Stimulated activated CD4-positive, alpha-beta T cell treated with anti-CD3 and anti-CD28 coated beads, Interleukin-1b, Interleukin-23, amount 100 ng/mL, for 48 hours (primary cell): Measurements from ENCODE around the gene RBFOX2.
A peak's percentile ranks its signal among the peaks of the same experiment; 100 is the strongest.

Experiments used
- DNase-seq: peaks from one replicate; pipeline ENCODE4 v3.0.0-alpha.2; 2020

The RBFOX2 gene

GRCh38 chr22:35970616-35971455 is 57.8 kb downstream of the RBFOX2 start:
- no peak for DNase-seq

DNA sequence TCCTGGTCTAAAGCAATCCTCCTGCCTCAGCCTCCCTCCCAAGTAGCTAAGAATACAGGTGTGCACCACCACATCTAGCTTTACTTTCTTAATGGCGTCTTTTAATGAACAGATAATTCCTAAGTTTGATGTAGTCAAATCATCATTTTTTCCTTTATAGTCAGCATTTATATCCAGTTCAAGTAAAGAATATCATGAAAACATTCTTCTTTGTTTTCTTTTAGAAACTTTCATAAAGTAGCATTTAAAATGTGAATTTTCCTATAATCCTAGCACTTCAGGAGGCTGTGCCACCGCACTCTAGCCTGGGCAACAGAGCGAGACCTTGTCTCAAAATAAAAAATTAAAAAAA is 61.6 kb downstream of the RBFOX2 start:
- DNase-seq, result no peak

DNA sequence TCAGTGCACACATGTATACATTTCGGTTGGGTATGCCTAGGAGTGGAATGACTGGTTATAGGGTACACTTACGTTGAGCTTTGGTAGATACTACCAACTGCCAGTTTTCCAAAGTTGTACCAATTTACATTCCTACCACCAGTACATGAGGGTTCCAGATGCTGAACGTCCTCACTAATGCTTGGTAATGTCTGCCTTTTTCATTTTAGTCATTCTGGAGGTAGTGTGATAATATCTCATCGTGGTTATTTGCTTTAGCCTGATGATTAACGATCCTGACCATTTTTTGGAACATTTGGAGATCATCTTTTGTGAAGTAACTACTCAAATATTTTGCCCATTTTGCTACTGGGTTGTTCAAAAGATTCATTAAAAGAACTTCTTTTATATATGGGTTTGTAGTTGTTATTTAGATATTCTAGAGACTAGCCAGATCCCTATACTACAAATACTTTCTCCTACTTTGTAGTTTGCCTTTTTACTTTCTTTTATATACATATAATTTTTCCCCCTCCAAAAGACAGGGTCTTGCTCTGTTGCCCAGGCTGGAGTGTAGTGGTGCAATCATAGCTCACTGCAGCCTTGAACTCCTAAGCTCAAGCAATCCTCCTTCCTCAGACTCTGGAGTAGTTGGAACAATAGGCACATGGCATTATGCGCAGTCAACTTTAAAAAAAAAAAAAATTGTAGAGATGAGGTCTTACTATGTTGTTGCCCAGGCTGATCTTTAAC is 62.1 kb downstream of the RBFOX2 start:
- DNase-seq, result no peak

DNA sequence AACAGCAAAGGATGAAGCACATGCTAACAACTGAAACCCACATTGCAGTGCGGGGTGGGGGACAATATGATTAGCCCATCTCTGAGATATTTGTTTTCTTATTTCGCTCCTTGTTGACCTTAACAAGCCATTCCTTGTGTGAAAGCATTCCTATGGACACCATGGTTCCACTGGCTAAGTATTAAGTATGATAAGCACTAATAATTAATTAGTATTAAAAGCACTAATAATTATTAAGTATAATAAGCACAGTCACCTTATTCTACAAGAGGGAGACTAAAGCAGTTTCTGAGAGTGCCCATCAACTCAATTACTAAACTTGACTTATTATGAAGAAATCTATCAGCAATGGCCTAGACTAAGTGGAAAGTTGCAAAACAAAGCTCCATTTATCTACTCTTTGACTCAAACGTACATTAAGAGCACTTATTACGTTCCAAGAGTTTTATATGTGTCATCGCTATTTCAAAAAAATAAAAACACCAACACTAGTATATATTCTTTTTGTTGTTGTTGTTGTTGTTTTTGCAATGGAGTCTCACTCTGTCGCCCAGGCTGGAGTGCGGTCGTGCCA is 65.3 kb downstream of the RBFOX2 start:
- no peak for DNase-seq

DNA sequence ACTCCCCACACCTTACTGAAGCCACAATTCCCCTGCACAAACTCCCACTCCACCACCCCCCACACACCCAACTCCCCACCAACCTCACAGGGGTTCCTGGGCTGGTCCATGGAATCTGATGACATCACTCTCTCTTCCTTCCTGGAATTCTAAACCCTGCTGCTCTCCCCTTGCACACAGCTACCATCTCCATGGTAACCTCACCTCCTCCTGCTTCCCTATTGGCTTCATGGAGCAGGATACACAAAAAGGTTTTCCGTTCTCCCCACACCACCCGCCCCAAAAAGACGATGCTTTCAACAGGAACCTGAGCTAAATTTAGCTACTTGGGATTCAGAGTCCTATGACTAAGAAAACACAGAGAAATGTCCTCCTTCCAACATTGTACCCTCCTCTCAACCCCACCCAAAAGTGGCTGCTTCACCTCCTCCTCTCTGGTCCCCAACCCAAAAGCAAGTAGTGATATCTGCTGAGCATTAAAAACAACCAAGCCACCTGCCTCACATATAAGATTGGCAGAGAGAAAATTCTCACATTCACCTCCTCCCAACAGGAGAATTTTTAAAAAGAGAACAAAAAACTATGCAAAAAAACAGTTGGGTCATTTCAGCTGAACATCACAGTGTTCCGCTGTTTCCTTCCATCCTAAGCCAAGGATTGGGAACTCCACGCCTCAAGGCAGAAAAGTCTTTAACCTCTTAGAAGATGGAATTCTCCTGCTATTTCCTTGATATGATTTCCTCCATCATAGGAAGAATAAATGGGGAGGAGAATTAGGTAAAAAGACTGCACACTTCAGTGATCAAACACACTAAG is 66.9 kb downstream of the RBFOX2 start:
- DNase-seq, result no peak

- no peak for DNase-seq
These were observed 67.8 kb downstream of the RBFOX2 start for GRCh38 chr22:35960854-35961253.

DNA sequence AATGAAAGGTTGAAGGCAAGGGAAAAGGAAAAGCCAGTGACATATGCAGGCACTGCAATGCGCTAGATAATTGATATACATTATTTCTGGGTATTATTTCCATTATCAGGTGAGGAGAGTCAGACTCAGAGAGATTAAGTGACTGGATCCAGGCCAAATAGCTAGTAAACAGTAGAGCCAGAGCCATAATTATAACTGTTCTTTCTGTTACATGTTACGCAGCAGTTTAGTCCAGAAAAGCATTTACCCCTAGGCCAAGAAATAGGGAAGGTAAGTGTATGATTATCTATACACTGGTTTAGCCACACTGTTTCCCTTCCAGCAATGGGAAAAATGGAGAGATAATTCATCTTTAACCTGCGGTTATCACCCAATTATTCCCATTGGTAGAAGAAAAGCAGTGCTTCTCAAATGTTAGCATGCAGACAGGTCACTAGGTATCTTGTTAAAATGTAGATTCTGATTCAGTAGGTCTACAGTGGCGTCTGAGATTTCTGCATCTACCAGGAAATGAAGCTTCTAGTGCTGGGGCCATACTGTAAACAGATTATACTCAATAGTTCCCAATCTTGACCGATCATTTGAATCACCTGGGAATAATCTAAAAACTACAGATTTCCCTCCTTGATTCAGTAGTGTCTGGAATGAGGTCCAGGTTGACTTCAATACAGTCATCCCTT is 69.4 kb downstream of the RBFOX2 start:
- DNase-seq, result no peak

DNA sequence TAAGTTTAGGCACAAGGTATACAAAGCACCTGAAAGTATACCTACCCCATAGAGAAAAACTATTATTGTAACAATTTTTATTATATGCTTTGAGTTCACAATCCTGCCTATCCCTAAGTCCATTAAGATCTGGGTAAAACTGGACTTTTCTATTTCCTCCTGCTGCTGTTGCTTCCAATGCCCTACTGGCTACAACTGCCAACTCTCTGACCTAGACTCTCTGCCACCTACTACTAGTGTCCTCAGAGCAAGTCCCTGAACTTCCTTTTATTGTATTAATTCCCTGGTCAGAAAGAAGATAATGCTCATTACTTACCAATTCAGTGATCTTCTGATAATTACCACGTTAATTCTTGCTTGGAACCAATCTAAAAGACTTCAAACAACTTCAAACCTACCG is 70.3 kb downstream of the RBFOX2 start:
- no peak for DNase-seq

GRCh38 chr22:35957589-35957988 is 71.0 kb downstream of the RBFOX2 start:
- no peak for DNase-seq

DNA sequence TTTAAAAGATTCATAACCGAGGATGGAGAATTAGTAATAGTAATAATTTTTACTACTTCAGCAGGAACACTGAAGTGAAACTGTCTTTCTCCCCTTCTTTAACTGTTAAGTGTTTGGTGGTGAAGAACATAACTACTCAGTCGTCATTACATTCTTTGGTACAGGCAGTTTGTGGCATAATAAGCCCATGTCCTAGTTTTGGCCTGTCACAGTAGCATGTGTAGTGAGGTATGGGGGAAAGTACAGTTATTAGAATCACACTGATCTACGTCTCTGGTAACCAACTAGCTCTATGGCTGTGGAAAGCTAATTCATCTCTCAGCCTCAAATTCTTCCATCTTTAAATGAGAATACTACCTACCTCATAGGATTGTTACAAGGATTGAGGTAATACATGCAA is 71.8 kb downstream of the RBFOX2 start:
- DNase-seq, result no peak

DNA sequence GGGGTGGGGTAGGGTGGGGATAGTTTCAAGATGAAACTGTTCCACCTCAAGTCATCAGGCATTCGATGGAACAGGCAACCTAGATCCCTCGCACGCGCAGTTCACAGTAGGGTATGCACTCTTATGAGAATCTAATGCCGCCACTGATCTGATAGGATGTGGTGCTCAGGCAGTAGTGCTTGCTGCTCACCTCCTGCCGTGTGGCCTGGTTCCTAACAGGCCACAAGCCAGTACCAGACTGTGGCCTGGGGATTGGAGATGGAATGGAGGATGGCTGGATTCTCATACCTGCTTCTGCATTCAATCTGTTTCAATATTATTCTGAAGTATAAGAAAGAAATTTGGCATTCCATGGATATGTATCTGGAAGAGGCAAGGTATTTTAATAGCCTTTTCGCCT is 73.1 kb downstream of the RBFOX2 start:
- DNase-seq, result no peak

DNA sequence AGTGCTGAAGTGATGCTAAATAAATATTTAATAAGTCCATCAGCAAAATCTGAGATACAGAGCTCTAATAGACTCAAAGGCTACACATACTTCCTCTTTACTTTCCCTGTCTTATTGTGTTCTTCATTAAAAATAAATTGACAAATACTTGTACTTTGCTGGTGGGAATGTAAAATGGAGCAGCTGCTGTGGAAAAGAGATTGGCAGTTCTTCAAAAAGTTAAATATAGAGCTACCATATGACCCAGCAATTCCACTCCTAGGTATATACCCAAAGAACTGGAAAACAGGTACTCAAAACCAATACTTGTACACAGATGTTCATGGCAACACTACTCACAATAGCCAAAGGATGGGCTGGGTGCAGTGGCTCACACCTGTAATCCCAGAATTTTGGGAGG is 76.0 kb downstream of the RBFOX2 start:
- DNase-seq, result no peak

GRCh38 chr22:35950262-35950661 is 78.4 kb downstream of the RBFOX2 start:
- no peak for DNase-seq

DNA sequence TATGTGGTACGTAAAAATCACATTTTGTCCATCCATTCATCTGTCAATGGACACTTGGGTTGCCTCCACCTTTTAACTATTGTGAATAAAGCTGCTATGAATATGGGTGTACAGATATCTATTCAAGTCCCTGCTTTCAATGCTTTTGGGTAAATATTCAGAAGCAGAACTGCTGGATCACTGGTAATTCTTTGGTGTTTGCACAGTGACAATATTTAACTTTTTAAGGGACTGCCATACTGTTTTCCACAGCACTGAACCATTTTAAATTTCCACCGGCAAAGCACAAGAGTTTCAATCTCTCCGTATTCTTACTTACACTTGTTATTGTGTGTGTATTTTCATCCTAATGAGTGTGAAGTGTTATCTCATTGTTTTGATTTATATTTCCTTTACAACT is 79.4 kb downstream of the RBFOX2 start:
- DNase-seq, result no peak

GRCh38 chr22:35947794-35948425 is 80.7 kb downstream of the RBFOX2 start:
- no peak for DNase-seq

DNA sequence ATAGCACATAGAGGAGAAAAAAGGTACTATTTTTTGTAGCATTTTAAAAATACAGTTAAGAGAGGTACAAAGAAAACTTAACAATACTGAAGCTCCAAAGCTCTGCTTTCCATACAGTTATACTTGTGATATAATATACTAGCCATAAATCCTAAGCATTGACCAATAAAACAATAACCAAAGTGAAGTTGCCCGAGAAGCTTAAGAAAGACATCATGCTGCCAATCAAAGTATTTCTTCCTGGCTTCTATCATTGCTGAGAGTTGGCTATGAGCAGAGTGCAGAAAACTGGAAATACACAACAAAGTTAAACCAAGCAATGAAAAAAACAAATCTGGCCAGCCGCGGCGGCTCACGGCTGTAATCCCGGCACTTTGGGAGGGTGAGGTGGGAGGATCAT is 84.2 kb downstream of the RBFOX2 start:
- no peak for DNase-seq

DNA sequence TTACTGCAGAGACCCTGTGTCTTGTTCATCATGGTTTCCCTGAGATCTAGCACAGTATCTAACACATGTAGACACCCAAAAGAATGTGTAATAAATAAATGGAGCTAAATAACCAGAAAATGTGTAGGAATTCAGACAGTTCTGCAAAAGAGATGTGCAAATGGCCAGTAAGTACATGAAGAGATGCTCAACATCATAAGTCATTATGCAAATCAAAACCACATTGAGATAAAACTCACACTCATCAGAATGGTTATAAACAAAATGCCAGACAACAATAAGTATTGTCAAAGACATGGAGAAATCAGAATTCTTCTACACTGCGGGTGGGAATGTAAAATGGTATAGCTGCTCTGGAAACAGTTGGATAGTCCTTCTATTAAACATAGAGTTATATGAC is 88.5 kb downstream of the RBFOX2 start:
- no peak for DNase-seq

- no peak for DNase-seq
These were observed 90.4 kb downstream of the RBFOX2 start for GRCh38 chr22:35938226-35938625.

DNA sequence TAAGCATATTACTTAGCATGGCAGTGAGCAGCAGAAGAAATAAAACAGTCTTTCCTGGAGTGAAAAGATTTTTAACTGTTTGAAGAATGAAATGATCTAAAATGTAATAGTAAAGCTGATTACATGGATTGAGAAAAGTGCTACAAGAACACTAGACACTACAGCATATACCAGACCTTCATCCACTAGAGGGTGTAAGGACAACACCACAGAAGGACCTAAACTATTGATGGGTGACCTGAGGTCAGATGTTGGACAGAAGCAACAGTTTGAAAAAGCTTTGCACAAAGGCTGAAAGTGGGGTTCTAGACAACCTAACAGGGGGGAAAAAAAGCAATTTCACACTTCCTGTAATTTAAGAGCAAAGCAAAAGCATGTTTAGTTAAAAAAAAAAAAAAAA is 97.7 kb downstream of the RBFOX2 start:
- no peak for DNase-seq

- no peak for DNase-seq
These were observed 100.3 kb downstream of the RBFOX2 start for GRCh38 chr22:35928285-35928798.

DNA sequence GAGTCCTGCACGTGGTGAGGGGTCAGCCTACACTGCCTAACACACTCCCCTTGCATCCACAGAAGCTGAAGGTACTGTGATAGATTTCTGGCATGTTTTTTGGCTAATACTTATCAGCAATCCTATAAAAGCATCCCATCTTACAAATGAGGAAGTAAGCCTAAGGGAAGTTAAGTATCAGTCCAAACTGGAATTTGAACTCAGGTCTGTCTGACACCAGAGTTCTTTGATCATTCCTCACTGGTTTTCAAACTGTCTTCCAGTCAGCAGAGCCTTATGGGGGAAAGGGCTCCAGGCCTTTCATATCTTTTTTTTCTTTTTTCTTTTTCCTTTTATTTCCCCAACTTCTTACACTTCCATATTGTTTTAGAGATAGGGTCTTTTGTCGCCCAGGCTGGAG is 105.6 kb downstream of the RBFOX2 start:
- no peak for DNase-seq

- peak; percentile 21 for DNase-seq
These were observed 106.8 kb downstream of the RBFOX2 start for GRCh38 chr22:35921777-35922176.
